MM.1S (cell line): ENCODE results near the gene SUCO.

ENCODE experiments used
- DNase-seq: peaks from one replicate; pipeline ENCODE4 v3.0.0-alpha.2; 2015
- H2AFZ ChIP-seq: fragments of 300-600 bp; sonication (generic); 2 replicates; pipeline ENCODE4 v1.6.0; 2016; ENCODE audit warnings: antibody characterized with exemption, low read length
- H3F3A ChIP-seq: fragments of 300-600 bp; sonication (generic); 2 replicates; pipeline ENCODE4 v1.6.1; 2016; ENCODE audit warnings: mild to moderate bottlenecking, antibody characterized with exemption, low read length, moderate library complexity, mixed read lengths; ENCODE audit not compliant: insufficient read depth
- H3K27ac ChIP-seq: fragments of 300-600 bp; sonication (generic); 2 replicates; pipeline ENCODE4 v1.5.1; 2016; ENCODE audit warnings: mild to moderate bottlenecking, low read length
- H3K27me3 ChIP-seq: fragments of 300-600 bp; sonication (generic); replicated peaks from 2 replicates; pipeline ENCODE4 v1.6.0; 2016; ENCODE audit warnings: low read length; ENCODE audit not compliant: insufficient read depth
- H3K36me3 ChIP-seq: fragments of 300-600 bp; sonication (generic); replicated peaks from 2 replicates; pipeline ENCODE4 v1.6.1; 2016; ENCODE audit warnings: mild to moderate bottlenecking, low read length, mixed read lengths; ENCODE audit not compliant: insufficient read depth
- H3K4me1 ChIP-seq: fragments of 300-600 bp; sonication (generic); 2 replicates; pipeline ENCODE4 v1.6.1; 2016; ENCODE audit warnings: low read length, mixed read lengths
- H3K4me2 ChIP-seq: fragments of 300-600 bp; sonication (generic); 2 replicates; pipeline ENCODE4 v1.6.0; 2016; ENCODE audit warnings: low read depth, low read length
- H3K4me3 ChIP-seq: fragments of 300-600 bp; sonication (generic); 2 replicates; pipeline ENCODE4 v1.5.1; 2016; ENCODE audit warnings: low read length, mixed read lengths
- H3K79me2 ChIP-seq: fragments of 300-600 bp; sonication (generic); 2 replicates; pipeline ENCODE4 v1.6.1; 2016; ENCODE audit warnings: mixed run types, low read length, mixed read lengths
- H3K9ac ChIP-seq: fragments of 300-600 bp; sonication (generic); 2 replicates; pipeline ENCODE4 v1.6.1; 2016; ENCODE audit warnings: low read length, mixed read lengths
- H3K9me2 ChIP-seq: fragments of 300-600 bp; sonication (generic); replicated peaks from 2 replicates; pipeline ENCODE4 v1.6.1; 2016; ENCODE audit warnings: mild to moderate bottlenecking, low read length, mixed read lengths; ENCODE audit not compliant: insufficient read depth
- H3K9me3 ChIP-seq: fragments of 300-600 bp; sonication (generic); replicated peaks from 2 replicates; pipeline ENCODE4 v1.6.1; 2016; ENCODE audit warnings: mild to moderate bottlenecking, low read length, mixed read lengths; ENCODE audit not compliant: insufficient read depth
- H4K20me1 ChIP-seq: fragments of 300-600 bp; sonication (generic); 2 replicates; pipeline ENCODE4 v1.6.1; 2016; ENCODE audit warnings: mild to moderate bottlenecking, low read length, moderate library complexity, mixed read lengths; ENCODE audit not compliant: insufficient read depth
- CTCF ChIP-seq: fragments of 300-600 bp; sonication (generic); IDR thresholded peaks from 2 replicates; pipeline ENCODE4 v1.5.1; 2016; ENCODE audit warnings: antibody characterized with exemption, low read length, mixed read lengths
- EZH2 ChIP-seq: fragments of 300-600 bp; sonication (generic); optimal IDR thresholded peaks from 2 replicates; pipeline ENCODE3; 2017; ENCODE audit warnings: low read depth, mild to moderate bottlenecking, antibody characterized with exemption, low read length, mixed read lengths
- EZH2phosphoT487 ChIP-seq: fragments of 300-600 bp; sonication (generic); IDR thresholded peaks from 2 replicates; pipeline ENCODE4 v1.6.1; 2018; ENCODE audit warnings: antibody characterized with exemption, low read length

The SUCO gene

GRCh38 chr1:172547071-172547470 is 14.1 kb downstream of the SUCO start:
- no peaks in the 10 kb centered on the region for H3K27me3 ChIP-seq
- H3F3A ChIP-seq, result peaks cover 7% of the 10 kb centered on the region
- H3K9ac ChIP-seq, result no peak overlapping the region
- H3K9me2 ChIP-seq, result no peaks in the 10 kb centered on the region
- H3K79me2 ChIP-seq, result peaks cover 96% of the 10 kb centered on the region
- H2AFZ ChIP-seq, result no peak overlapping the region
- DNase-seq, result no peak
- peaks cover 34% of the 10 kb centered on the region for H4K20me1 ChIP-seq
- no peak overlapping the region for H3K4me2 ChIP-seq
- no peak overlapping the region for H3K4me3 ChIP-seq
- H3K36me3 ChIP-seq, result no peaks in the 10 kb centered on the region
- H3K9me3 ChIP-seq, result no peaks in the 10 kb centered on the region
- TF ChIP-seq CTCF, result no peak
- TF ChIP-seq EZH2, result no peak
- no peak for TF ChIP-seq EZH2phosphoT487
- 0 out of 2 replicates have a peak, but pooled peaks cover 5% of the 10 kb centered on the region for H3K4me1 ChIP-seq
- no peak overlapping the region for H3K27ac ChIP-seq

GRCh38 chr1:172549621-172550280 is 16.8 kb downstream of the SUCO start:
- DNase-seq, result no peak
- TF ChIP-seq EZH2phosphoT487 (no peak), EZH2 (no peak), CTCF (no peak)
- H3K9me2 ChIP-seq, result no peaks in the 10 kb centered on the region
- H3K36me3 ChIP-seq, result 0 out of 2 replicates have a peak, but pooled peaks cover 3% of the 10 kb centered on the region
- peaks cover 6% of the 10 kb centered on the region for H3F3A ChIP-seq
- H3K9me3 ChIP-seq, result no peaks in the 10 kb centered on the region
- no peak overlapping the region for H2AFZ ChIP-seq
- no peak overlapping the region for H3K4me2 ChIP-seq
- H4K20me1 ChIP-seq, result peaks cover 25% of the 10 kb centered on the region
- H3K27ac ChIP-seq, result no peak overlapping the region
- peaks cover 69% of the 10 kb centered on the region for H3K79me2 ChIP-seq
- H3K9ac ChIP-seq, result no peak overlapping the region
- 0 out of 2 replicates have a peak, but pooled peaks cover 5% of the 10 kb centered on the region for H3K4me1 ChIP-seq
- H3K4me3 ChIP-seq, result no peak overlapping the region
- H3K27me3 ChIP-seq, result no peaks in the 10 kb centered on the region

- Histone ChIP-seq H3K9ac (no peak overlapping the region), H4K20me1 (peaks cover 18% of the 10 kb centered on the region), H3K27ac (no peak overlapping the region), H2AFZ (no peak overlapping the region), H3K27me3 (no peaks in the 10 kb centered on the region), H3F3A (no peaks in the 10 kb centered on the region), H3K9me3 (no peaks in the 10 kb centered on the region), H3K79me2 (peaks cover 57% of the 10 kb centered on the region), H3K4me1 (0 out of 2 replicates have a peak, but pooled peaks cover 5% of the 10 kb centered on the region), H3K36me3 (peaks cover 5% of the 10 kb centered on the region; the same call in 1 of the 2 replicates), H3K9me2 (no peaks in the 10 kb centered on the region), H3K4me3 (no peak overlapping the region), H3K4me2 (no peak overlapping the region)
- TF ChIP-seq EZH2phosphoT487 (no peak), CTCF (no peak), EZH2 (no peak)
- no peak for DNase-seq
Measured at GRCh38 chr1:172551279-172551678, 18.3 kb downstream of the SUCO start.
